GM21576 (cell line): Measurements from ENCODE around the gene NMS.

Experiments
- ATAC-seq: cut with Tn5 transposase; IDR thresholded peaks from one replicate; pipeline ENCODE4 v1.9.1; 2021; ENCODE audit warnings: mild to moderate bottlenecking, moderate library complexity; ENCODE audit not compliant: unreplicated experiment

NMS gene

DNA sequence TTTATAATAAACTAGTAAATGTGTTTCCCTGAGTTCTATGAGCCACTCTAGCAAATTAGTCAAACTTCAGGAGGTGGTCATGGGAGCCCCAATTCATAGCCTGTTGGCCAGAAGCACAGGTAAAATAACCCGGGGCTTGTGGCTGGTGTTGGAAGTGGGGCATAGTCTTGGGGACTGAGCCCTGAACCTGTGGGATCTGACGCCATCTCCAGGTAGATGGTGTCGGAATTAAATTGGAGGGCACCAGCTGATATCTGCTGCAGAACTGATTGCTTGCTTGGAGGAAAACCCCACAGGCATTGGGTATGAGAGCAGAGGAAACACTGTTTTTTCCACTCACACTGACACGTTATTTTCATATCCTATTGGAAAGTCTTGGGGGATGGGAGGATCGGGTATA is 14.1 kb downstream of the NMS start:
- ATAC-seq = no peak

DNA sequence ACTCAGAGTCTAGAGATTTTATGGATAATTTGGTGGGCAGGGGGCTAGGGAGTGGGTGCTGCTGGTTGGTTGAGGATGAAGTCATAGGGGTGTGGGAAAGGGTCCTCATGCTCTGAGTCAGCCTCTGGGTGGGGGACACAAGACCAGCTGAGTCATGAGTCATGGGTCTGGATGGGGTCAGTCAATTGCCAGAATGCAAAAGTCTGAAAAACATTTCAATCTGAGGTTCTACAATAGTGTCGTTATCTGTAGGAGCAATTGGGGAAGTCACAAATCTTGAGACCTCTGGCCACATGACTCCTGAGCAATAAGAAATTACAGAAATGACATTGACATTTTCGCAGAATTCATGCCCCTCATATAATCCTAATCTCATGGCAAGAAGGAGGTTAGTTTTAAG is 15.1 kb downstream of the NMS start:
- no peak for ATAC-seq

DNA sequence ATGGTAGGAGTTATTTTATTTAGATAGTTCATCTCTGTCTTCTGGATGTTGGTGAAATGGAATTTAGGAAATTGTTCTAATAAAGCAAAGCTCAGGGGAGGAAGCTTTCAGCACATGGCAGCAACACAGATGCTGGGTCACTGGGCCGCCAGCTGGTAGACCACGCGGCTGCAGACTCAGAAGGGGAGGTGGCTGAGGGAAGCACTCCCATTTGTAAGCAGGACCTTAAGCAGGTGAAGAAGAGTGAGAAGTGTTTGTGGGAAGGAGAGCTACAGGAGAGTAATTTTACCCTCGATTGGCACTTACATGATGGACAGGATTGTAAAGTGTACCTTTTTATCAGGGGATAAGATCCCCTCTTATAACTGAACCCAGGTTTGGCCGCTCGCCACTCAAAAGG is 24.4 kb downstream of the NMS start:
- no peak for ATAC-seq

DNA sequence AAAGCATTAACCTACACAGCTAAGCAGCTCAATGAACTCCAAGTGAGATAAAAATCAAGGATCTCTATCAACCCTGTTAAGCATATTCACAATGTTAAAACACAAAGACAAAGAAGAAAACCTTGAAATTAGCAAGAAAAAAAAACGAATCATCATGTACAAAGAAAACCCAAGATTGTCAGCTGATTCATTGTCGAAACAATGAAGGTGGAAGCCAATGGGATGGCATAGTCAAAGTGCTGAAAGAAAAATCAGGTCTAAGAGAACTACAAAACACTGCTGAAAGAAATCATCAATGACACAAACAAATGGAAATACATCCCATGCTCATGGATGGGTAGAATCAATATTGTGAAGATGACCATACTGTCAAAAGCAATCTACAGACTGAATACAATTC is 32.5 kb downstream of the NMS start:
- no peak for ATAC-seq

GRCh38 chr2:100504542-100504941 is 34.3 kb downstream of the NMS start:
- no peak for ATAC-seq

DNA sequence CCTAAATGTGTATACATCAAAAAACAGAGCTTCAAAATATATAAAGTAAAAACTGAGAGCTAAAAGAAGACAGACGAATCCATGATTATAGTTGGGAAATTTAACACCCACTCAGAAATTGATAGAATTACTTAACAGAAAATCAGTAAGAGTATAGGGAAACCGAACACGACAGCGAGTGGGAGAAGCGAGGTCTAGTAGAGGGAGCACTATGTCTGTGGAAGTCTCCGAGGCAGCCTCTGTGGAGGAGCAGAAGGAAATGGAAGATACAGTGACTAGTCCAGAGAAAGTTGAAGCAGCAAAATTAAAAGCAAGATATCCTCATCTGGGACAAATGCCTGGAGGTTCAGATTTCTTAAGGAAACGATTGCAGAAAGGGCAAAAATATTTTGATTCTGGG is 38.8 kb downstream of the NMS start:
- ATAC-seq = no peak

DNA sequence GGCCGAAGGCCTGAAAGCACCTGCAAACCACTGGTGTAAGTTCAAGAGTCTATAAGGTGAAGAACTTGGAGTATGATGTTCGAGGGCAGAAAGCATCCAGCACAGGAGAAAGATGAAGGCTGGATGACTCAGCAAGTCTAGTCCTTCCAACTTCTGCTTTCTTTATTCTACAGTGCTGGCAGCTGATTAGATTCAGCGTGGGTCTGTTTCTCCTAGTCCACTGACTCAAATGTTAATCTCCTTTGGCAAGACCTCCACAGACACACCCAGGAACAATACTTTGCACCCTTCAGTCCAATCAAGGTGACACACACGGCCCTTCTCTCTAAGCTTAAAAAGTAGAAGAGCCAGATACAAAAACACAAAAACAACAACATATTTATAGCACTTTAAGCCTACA is 43.4 kb downstream of the NMS start:
- no peak for ATAC-seq

GRCh38 chr2:100517556-100517955 is 47.3 kb downstream of the NMS start:
- ATAC-seq = no peak

DNA sequence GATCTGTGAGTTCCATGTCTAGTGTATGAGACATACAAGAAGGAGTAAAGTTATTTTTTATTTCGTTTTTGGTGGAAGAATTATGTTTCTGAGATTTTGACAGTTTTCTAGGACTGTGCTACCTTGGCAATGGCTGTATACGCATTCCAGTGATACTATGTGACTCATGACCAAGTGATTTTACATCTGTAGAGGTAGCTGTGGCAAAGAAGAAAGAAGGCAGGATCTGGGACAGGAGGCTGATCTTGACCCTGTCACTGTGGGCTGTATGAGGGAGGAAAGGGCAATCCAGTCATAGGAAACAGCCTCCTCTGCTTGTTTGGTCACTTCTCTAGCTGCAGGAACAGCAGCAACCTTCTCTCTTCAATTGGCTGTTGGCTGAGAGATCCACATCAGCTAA is 48.5 kb downstream of the NMS start:
- no peak for ATAC-seq

- no peak for ATAC-seq
Measured at GRCh38 chr2:100520224-100520623, 49.9 kb downstream of the NMS start.

- no peak for ATAC-seq
Measured at GRCh38 chr2:100522430-100522829, 52.1 kb downstream of the NMS start.

DNA sequence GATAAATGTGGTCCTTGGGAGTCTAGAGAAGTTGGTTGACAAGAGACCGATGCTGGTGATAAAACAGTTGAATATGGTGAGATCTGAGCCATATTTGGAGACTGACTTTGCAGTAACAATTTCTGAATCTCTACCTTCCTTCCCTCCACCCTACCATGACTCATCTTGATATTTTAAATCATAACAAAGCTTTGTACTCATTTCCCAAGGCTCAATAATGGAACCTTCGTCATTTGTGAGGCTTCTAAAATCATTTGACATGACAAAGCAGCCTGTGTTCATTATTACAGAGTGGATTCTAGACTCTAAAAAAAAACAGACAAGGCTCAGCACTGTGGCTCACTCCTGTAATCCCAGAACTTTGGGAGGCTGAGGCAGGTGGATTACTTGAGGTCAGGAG is 54.0 kb downstream of the NMS start:
- ATAC-seq = no peak

GRCh38 chr2:100526868-100527267 is 56.6 kb downstream of the NMS start:
- ATAC-seq = no peak

- no peak for ATAC-seq
Measured at GRCh38 chr2:100527440-100528015, 57.2 kb downstream of the NMS start.

DNA sequence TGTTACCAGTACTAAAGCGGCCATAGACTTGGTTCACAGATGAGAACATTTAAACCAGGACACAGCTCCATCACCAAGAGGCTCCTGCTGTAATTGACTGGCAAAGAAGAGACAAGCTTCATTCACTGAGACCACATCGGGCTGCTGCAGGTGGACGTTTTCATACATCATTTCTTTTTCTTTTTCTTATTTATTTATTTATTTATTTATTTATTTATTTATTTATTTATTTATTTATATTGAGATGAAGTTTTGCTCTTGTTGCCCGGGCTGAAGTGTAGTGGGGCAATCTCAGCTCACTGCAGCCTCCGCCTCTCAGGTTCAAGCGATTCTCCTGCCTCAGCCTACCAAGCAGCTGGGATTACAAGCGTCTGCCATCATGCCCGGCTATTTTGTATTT is 58.9 kb downstream of the NMS start:
- ATAC-seq = no peak

GRCh38 chr2:100529900-100530299 is 59.6 kb downstream of the NMS start:
- ATAC-seq = no peak
